KMS-11 (cell line): ENCODE measurements around the gene LAMB1.

Experiments
- H2AFZ ChIP-seq: fragments of 200-600 bp; sonication (generic); 2 replicates; pipeline ENCODE4 v1.6.1; 2016; ENCODE audit warnings: antibody characterized with exemption, mixed run types, low read depth
- H3K27ac ChIP-seq: fragments of 200-600 bp; sonication (generic); 2 replicates; pipeline ENCODE4 v1.6.1; 2016; ENCODE audit warnings: mild to moderate bottlenecking, mixed run types
- H3K27me3 ChIP-seq: fragments of 200-600 bp; sonication (generic); 2 replicates; pipeline ENCODE4 v1.6.1; 2017; ENCODE audit warnings: mild to moderate bottlenecking, low read depth, mixed run types, moderate library complexity; ENCODE audit not compliant: insufficient read depth
- H3K36me3 ChIP-seq: fragments of 200-600 bp; sonication (generic); 2 replicates; pipeline ENCODE4 v1.6.1; 2017; ENCODE audit warnings: mild to moderate bottlenecking, mixed run types; ENCODE audit not compliant: insufficient read depth
- H3K4me1 ChIP-seq: fragments of 200-600 bp; sonication (generic); 2 replicates; pipeline ENCODE4 v1.6.1; 2016; ENCODE audit warnings: mild to moderate bottlenecking, low read depth, mixed run types; ENCODE audit not compliant: poor library complexity, severe bottlenecking
- H3K4me2 ChIP-seq: fragments of 200-600 bp; sonication (generic); 2 replicates; pipeline ENCODE4 v1.7.0; 2016; ENCODE audit warnings: mild to moderate bottlenecking, mixed run types
- H3K4me3 ChIP-seq: fragments of 200-600 bp; sonication (generic); IDR thresholded peaks from 2 replicates; pipeline ENCODE4 v1.6.1; 2017; ENCODE audit warnings: low read depth, low read length, mixed read lengths; ENCODE audit not compliant: insufficient read depth
- H3K79me2 ChIP-seq: fragments of 200-600 bp; sonication (generic); 2 replicates; pipeline ENCODE4 v1.6.1; 2016; ENCODE audit warnings: low read depth, mixed run types; ENCODE audit not compliant: insufficient read depth
- H3K9ac ChIP-seq: fragments of 200-600 bp; sonication (generic); 2 replicates; pipeline ENCODE4 v1.6.1; 2016; ENCODE audit warnings: mild to moderate bottlenecking, mixed run types
- H4K20me1 ChIP-seq: fragments of 200-600 bp; sonication (generic); 2 replicates; pipeline ENCODE4 v1.6.1; 2016; ENCODE audit warnings: mild to moderate bottlenecking, mixed run types; ENCODE audit not compliant: insufficient read depth
- TF ChIP-seq, protein P1 (sequence below): fragments of 200-600 bp; sonication (generic); conservative IDR thresholded peaks from 2 replicates; pipeline ENCODE4 v1.6.1; 2017; ENCODE audit warnings: low read depth, mild to moderate bottlenecking, antibody characterized with exemption, low read length, moderate library complexity, mixed read lengths

LAMB1 gene

DNA sequence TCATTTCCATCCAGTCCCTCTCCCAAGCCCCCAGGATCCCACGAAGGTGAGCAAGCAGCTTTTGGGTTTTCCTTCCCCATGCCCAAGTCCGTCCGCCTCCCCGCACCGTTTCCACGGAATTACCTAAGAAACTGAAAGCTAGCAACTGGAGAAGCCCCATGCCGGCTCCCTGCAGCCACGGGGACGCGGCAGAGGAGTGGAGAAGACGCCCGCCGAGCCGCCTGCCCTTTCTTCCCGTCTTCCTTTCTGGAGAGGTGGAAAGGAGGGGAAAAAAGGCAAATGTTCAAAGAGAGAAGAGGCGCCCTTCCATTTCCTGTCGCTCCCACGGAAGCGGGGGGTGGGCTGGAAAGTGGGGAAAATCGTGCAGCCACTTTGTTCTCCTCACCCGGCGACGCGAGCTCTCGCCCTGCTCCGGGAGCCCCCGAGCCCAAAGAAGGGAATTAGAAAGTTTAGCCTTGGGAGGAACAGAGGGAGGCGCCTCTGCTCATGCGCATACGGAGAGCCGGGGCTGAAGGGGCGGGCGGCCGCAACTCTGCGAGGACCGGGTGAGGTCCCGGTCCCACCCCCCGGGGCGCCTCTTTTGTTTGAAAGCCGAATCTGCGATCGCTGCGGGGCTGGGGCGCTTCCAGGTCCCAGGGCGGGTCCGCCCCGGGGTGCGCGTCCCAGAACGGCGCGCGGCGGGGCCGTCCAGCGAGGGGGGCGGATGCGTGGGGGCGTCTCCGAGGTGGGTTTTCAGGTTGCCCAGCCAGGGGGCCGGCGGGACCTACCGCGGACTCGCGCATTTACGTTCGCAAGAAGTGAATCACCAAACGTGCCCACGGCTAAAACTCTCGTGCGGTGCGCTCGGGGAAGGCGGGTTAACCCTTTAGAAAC is at the start of gene LAMB1:
Gene LAMB1 (minus strand): TSS at position 436 of the 873 bp plus-strand sequence. CDS start 276 bp downstream, at position 160.
- Histone ChIP-seq H3K4me2 (peak within 1 kb of the TSS; percentile 43; the same call in 1 of the 2 replicates), H3K9ac (peak within 1 kb of the TSS; percentile 17; the same call in 1 of the 2 replicates), H3K36me3 (no peaks in the 10 kb centered on the region), H3K79me2 (no peaks in the 10 kb centered on the region), H2AFZ (peak within 1 kb of the TSS; percentile 67), H3K4me3 (no peak within 1 kb of the TSS), H3K4me1 (peaks cover 32% of the 10 kb centered on the region), H3K27me3 (no peaks in the 10 kb centered on the region), H3K27ac (no peak within 1 kb of the TSS), H4K20me1 (no peaks in the 10 kb centered on the region)
- TF ChIP-seq, protein P1, sequence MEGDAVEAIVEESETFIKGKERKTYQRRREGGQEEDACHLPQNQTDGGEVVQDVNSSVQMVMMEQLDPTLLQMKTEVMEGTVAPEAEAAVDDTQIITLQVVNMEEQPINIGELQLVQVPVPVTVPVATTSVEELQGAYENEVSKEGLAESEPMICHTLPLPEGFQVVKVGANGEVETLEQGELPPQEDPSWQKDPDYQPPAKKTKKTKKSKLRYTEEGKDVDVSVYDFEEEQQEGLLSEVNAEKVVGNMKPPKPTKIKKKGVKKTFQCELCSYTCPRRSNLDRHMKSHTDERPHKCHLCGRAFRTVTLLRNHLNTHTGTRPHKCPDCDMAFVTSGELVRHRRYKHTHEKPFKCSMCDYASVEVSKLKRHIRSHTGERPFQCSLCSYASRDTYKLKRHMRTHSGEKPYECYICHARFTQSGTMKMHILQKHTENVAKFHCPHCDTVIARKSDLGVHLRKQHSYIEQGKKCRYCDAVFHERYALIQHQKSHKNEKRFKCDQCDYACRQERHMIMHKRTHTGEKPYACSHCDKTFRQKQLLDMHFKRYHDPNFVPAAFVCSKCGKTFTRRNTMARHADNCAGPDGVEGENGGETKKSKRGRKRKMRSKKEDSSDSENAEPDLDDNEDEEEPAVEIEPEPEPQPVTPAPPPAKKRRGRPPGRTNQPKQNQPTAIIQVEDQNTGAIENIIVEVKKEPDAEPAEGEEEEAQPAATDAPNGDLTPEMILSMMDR = no peak

- TF ChIP-seq, protein P1 = no peak
- no peaks in the 10 kb centered on the region for H3K79me2 ChIP-seq
- no peak overlapping the region for H2AFZ ChIP-seq
- H3K4me3 ChIP-seq = no peak overlapping the region
- H3K27ac ChIP-seq = no peak overlapping the region
- H3K4me1 ChIP-seq = no peaks in the 10 kb centered on the region
- H3K27me3 ChIP-seq = no peaks in the 10 kb centered on the region
- H3K36me3 ChIP-seq = no peaks in the 10 kb centered on the region
- H4K20me1 ChIP-seq = no peaks in the 10 kb centered on the region
- H3K9ac ChIP-seq = no peak overlapping the region
- H3K4me2 ChIP-seq = no peak overlapping the region
These were observed 48.5 kb upstream of the LAMB1 start for GRCh38 chr7:108051454-108051853.

GRCh38 chr7:108049962-108050361 is 47.0 kb upstream of the LAMB1 start:
- H3K4me1 ChIP-seq = no peaks in the 10 kb centered on the region
- no peak overlapping the region for H2AFZ ChIP-seq
- H3K79me2 ChIP-seq = no peaks in the 10 kb centered on the region
- H3K27me3 ChIP-seq = no peaks in the 10 kb centered on the region
- H3K36me3 ChIP-seq = no peaks in the 10 kb centered on the region
- H3K9ac ChIP-seq = no peak overlapping the region
- no peak overlapping the region for H3K27ac ChIP-seq
- TF ChIP-seq, protein P1 = no peak
- no peak overlapping the region for H3K4me2 ChIP-seq
- no peak overlapping the region for H3K4me3 ChIP-seq
- H4K20me1 ChIP-seq = no peaks in the 10 kb centered on the region

DNA sequence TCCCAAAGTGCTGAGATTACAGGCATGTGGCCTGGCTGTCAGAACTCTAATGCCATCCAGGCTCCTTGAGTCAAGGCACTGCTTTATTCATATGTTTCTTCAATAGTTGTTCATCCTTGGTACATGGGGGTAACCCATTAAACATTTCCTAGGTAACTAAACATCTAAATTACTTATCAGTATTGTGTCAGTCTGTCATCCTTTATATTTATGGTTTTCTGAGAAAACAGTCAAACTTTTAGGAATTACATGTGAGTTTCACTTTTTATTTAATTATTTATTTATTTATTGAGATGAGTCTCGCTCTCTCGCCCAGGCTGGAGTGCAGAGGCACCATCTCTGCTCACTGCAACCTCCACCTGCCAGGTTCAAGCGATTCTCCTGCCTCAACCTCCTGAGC is 45.5 kb upstream of the LAMB1 start:
- Histone ChIP-seq H4K20me1 (no peaks in the 10 kb centered on the region), H3K4me1 (no peaks in the 10 kb centered on the region), H3K9ac (no peak overlapping the region), H2AFZ (no peak overlapping the region), H3K27ac (no peak overlapping the region), H3K4me2 (no peak overlapping the region), H3K36me3 (no peaks in the 10 kb centered on the region), H3K4me3 (no peak overlapping the region), H3K79me2 (no peaks in the 10 kb centered on the region), H3K27me3 (no peaks in the 10 kb centered on the region)
- TF ChIP-seq, protein P1 = no peak
